ENCODE results near the gene DGKQ. TPM values are rescaled to one million over a fixed set of nuclear protein-coding genes. Genes with fewer than 3 reads are reported as not detected.

Gene DGKQ
- total RNA-seq, 4 donors from 2014 or later: 51.8 to 147 (median 86.0) TPM

- peaks cover 0 to 8% (median 0%) of the 10 kb centered on the region in 4 donors for H3K36me3 ChIP-seq
- no peaks in the 10 kb centered on the region for H3K27me3 ChIP-seq
- H3K4me3 ChIP-seq: no peak overlapping the region
- DNase-seq: no peak
- H3K4me1 ChIP-seq: peaks cover 0 to 45% (median 19%) of the 10 kb centered on the region in 4 donors
- WGBS, 2 donors (ENCODE audit: low coverage in 1 of 2): 88% methylated on average over 22 of the region's 26 CpGs; no CpG with 5 or more reads in 1 of the 2 donors
- H3K9me3 ChIP-seq: no peaks in the 10 kb centered on the region
- no peak for TF ChIP-seq EP300 (IDR thresholded peaks at IDR 0.05; ENCODE audit: low read depth)
- no peak for TF ChIP-seq POLR2AphosphoS5 (IDR thresholded peaks at IDR 0.05)
- TF ChIP-seq POLR2A (IDR thresholded peaks at IDR 0.05): no peak
- TF ChIP-seq, protein P1, sequence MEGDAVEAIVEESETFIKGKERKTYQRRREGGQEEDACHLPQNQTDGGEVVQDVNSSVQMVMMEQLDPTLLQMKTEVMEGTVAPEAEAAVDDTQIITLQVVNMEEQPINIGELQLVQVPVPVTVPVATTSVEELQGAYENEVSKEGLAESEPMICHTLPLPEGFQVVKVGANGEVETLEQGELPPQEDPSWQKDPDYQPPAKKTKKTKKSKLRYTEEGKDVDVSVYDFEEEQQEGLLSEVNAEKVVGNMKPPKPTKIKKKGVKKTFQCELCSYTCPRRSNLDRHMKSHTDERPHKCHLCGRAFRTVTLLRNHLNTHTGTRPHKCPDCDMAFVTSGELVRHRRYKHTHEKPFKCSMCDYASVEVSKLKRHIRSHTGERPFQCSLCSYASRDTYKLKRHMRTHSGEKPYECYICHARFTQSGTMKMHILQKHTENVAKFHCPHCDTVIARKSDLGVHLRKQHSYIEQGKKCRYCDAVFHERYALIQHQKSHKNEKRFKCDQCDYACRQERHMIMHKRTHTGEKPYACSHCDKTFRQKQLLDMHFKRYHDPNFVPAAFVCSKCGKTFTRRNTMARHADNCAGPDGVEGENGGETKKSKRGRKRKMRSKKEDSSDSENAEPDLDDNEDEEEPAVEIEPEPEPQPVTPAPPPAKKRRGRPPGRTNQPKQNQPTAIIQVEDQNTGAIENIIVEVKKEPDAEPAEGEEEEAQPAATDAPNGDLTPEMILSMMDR (IDR thresholded peaks at IDR 0.05): no peak
- intact Hi-C loops (cut with DNase I; ENCODE audit: low total_unique reads) (no loop called here), in situ Hi-C loops (cut with MboI; ENCODE audit: low pct_ligation_motif_present in 1 of 4, low pct_unique_long_range_greater_than_20kb in 1 of 4, low sequenced_read_pairs in 3 of 4) (no loop called here)
- H3K27ac ChIP-seq: no peak overlapping the region
Measured at GRCh38 chr4:965048-965765, 8.2 kb downstream of the DGKQ start.

DNA sequence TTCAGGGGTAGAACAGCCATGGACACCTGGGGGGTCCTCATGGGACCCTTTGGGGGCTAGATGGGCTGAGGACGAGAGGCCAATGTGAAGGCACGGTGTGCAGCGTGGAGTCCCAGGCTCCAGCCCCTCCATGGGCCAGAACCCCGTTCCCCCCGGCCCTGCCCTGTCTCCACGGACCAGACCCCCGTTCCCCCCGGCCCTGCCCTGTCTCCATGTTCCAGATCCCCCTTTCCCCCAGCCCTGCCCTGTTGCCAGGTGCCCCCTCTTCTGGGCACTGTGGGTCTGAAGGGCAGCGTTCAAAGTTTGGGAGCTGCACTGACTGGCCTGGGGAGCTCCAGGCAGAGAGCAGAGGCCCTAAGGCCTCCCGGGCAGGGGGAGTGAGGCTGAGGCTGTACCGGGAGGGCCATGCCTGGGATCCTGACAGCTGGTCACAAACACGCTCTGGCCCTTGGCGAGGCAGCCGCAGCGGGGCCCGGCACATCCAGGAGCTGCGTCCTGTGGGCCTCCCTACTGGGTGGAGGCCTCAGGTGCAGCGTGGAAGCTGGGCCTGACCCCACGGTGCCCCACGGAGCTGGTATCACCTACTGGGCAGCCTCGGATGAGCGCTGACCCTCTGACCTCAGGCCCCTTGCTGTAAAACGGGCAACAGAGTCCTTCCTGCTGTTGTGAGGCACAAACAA lies 8.9 kb downstream of the DGKQ start:
- Histone ChIP-seq H3K9me3 (no peaks in the 10 kb centered on the region), H3K4me1 (peaks cover 0 to 40% (median 15%) of the 10 kb centered on the region in 4 donors), H3K27me3 (no peaks in the 10 kb centered on the region), H3K4me3 (no peak overlapping the region), H3K36me3 (peaks cover 0 to 8% (median 0%) of the 10 kb centered on the region in 4 donors), H3K27ac (no peak overlapping the region)
- in situ Hi-C loops (cut with MboI; ENCODE audit: low pct_ligation_motif_present in 1 of 4, low pct_unique_long_range_greater_than_20kb in 1 of 4, low sequenced_read_pairs in 3 of 4) (no loop called here), intact Hi-C loops (cut with DNase I; ENCODE audit: low total_unique reads) (no loop called here)
- no peak for DNase-seq
- TF ChIP-seq EP300 (IDR thresholded peaks at IDR 0.05; ENCODE audit: low read depth): no peak
- TF ChIP-seq, protein P1 (IDR thresholded peaks at IDR 0.05): no peak
- no peak for TF ChIP-seq POLR2AphosphoS5 (IDR thresholded peaks at IDR 0.05)
- WGBS, 2 donors (ENCODE audit: low coverage in 1 of 2): 90 to 100% methylated on average over 2 to 21 of the region's 23 CpGs

DNA sequence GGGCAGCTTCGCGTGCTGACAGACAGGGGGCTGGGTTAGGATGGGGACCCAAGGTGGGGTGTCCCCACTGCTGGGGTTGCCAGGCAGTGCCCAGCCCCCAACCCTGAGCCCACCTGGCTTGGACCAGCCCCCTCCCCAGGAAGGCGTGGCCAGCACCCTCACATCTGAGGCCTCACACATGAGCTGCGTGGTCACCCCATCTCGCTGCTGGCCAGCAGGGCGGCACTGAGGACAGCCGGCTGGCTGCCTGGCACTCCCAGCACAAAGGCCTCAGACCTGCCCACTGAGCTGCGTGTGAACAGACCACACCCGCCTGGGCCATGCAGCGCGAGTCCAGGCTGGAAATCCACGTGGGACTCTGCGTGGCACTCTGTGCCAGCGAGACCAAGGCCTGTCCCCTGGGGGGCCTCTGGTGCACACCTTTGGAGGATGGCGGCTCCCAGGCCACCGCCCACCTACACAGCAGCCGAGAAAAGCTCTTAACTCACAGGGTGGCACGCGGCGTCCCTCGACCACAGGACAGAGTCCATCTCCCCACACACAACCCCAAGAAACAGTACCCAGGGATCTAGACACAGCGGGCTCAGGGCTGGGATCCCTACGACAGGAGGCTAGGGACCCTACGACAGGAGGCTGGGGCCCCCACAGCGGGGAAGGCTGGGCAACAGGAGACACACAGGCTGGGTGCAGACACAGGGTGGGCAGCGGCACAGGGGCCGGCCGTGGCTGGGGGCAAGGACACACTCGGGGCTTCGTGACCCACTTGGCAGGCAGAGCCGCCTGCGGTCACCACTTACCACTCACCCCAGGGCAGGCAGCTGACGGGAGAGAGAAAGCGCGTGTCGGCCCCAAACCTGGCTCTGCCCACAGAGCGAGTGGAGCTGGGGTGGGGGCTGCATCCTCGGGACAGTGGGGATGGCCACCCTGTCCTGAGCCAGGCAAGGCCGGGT lies 9.8 kb downstream of the DGKQ start:
- peak; percentile 62 for DNase-seq
- H3K36me3 ChIP-seq: peaks cover 0 to 8% (median 0%) of the 10 kb centered on the region in 4 donors
- in situ Hi-C loops (cut with MboI; ENCODE audit: low pct_ligation_motif_present in 1 of 4, low pct_unique_long_range_greater_than_20kb in 1 of 4, low sequenced_read_pairs in 3 of 4): no loop called here
- no peaks in the 10 kb centered on the region for H3K9me3 ChIP-seq
- TF ChIP-seq POLR2A (IDR thresholded peaks at IDR 0.05): peak; percentile 64
- TF ChIP-seq, protein P1 (IDR thresholded peaks at IDR 0.05): peak in 1 of 5 experiments; percentile 50
- TF ChIP-seq EP300 (IDR thresholded peaks at IDR 0.05; ENCODE audit: low read depth): no peak
- TF ChIP-seq POLR2AphosphoS5 (IDR thresholded peaks at IDR 0.05): peak in 2 of 3 donors; percentile 80
- peak overlapping the region in 3 of 4 donors; percentile 6 to 37 (median 14) for H3K4me3 ChIP-seq
- intact Hi-C loops (cut with DNase I; ENCODE audit: low total_unique reads): no loop called here
- H3K27ac ChIP-seq: peak overlapping the region; percentile 78 to 83 (median 82)
- H3K4me1 ChIP-seq: peaks cover 0 to 32% (median 14%) of the 10 kb centered on the region in 4 donors
- H3K27me3 ChIP-seq: no peaks in the 10 kb centered on the region
- WGBS, 2 donors (ENCODE audit: low coverage in 1 of 2): 90% methylated on average over 29 of the region's 39 CpGs; no CpG with 5 or more reads in 1 of the 2 donors

All from transverse colon (tissue), 4 donors.